Stimulated activated CD8-positive, alpha-beta memory T cell treated with anti-CD3 and anti-CD28 coated beads, Interleukin-2, amount 100 ng/mL, for 1 hour (primary cell): ENCODE results near the gene SS18L1.

Experiments used
- DNase-seq, 2 donors: peaks; one replicate each; pipeline ENCODE4 v3.0.0-alpha.2; 2020; ENCODE audit warnings: low read depth in 2 of 2

Gene SS18L1

DNA sequence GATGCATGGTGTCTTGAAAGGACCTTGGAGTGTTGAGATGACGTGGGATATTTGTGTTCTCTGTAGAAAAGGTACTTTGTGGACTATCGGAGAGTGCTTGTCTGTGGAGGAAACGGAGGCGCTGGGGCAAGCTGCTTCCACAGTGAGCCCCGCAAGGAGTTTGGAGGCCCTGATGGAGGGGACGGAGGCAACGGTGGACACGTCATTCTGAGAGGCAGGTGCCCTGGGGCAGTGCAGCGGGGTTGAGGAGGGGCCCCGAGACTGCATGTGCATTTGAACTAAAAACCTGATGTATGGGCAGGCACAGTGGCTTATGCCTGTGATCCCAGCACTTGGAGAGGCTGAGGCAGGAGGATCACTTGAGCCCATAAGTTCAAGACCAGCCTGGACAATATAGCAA lies 52.2 kb downstream of the SS18L1 start:
- DNase-seq = no peak

DNA sequence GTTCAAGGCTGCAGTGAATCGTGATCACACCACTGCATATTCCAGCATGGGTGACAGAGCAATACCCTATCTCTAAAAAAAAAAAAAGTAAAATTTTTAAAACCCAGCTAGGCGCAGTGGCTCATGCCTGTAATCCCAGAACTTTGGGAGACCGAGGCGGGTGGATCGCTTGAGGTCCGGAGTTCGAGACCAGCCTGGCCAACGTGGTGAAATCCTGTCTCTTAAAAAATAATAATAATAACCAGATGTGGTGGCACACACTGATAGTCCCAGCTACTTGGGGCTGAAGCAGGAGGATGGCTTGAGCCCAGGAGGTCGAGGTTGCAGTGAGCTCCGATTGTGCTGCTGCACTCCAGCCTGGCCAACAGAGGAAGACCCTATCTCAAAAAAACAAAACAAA lies 52.7 kb downstream of the SS18L1 start:
- DNase-seq = no peak

DNA sequence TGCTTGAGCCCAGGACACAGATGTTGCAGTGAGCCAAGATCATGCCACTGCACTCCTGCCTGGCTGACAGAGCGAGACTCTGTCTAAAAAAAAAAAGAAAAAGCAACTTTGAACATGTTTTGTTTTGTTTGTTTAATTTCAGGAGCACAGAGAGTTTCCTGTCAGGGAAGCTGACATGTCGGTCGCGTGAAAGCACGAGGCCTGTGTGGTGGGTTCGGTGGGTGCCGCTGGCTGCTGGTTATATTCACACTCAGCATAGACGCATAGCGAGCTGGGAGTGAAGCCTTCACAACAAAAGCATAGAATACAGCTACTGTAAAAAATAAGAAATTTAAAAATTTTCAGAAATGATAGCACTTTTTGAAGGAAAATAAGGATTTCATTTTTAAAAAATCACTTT lies 53.7 kb downstream of the SS18L1 start:
- no peak for DNase-seq

DNA sequence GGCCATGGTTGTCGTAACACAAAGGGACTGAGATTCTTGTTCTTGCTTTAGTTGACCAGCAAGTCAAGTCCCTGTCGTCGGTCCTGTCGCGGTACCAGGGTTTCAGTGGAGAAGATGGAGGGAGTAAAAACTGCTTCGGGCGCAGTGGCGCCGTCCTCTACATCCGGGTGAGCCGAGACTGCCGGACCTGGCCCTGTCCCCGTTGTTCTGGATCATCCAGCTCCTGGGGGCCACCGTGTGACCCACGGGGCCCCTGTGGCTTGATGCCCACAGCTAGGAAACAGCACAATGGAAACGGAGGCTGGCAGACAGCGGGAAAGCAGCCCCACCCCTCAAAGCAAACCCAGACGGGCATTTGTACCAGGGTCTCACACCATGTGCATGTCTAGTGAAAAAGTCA lies 54.2 kb downstream of the SS18L1 start:
- DNase-seq = no peak

GRCh38 chr20:62198496-62198895 lies 54.9 kb downstream of the SS18L1 start:
- no peak for DNase-seq

DNA sequence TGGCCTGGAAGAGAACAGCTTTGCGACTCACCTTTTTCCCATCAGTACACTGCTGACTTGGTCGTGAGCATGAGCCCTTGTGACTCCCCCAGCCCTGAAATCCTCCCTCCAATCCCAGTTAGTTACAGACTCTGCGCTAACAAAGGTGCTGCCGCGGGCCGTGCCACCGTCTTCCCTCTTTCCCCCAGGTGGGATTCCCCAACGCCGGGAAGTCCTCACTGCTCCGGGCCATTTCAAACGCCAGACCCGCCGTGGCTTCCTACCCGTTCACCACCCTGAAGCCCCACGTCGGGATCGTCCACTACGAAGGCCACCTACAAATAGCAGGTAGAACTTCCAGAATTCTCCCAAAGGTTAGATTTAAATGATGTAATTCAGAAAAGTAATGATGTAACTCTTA lies 55.4 kb downstream of the SS18L1 start:
- no peak for DNase-seq

GRCh38 chr20:62200491-62201172 lies 57.1 kb downstream of the SS18L1 start:
- no peak for DNase-seq

GRCh38 chr20:62201173-62202082 lies 57.9 kb downstream of the SS18L1 start:
- no peak for DNase-seq

DNA sequence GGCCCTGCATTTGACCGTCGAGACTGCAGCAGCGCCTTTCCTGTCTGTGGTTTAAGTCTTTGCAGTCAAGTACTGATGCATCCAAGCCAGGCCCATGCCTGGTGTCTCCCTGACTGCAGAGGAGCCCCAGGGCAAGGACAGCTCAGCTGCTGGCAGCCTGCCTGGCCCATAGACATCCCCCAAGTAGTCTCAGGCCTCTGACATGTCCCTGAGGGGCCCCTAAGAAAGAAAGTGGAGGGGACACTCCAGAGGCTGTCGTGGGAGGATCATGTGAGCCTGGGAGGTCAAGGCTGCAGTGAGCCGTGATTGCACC lies 58.5 kb downstream of the SS18L1 start:
- DNase-seq = no peak

DNA sequence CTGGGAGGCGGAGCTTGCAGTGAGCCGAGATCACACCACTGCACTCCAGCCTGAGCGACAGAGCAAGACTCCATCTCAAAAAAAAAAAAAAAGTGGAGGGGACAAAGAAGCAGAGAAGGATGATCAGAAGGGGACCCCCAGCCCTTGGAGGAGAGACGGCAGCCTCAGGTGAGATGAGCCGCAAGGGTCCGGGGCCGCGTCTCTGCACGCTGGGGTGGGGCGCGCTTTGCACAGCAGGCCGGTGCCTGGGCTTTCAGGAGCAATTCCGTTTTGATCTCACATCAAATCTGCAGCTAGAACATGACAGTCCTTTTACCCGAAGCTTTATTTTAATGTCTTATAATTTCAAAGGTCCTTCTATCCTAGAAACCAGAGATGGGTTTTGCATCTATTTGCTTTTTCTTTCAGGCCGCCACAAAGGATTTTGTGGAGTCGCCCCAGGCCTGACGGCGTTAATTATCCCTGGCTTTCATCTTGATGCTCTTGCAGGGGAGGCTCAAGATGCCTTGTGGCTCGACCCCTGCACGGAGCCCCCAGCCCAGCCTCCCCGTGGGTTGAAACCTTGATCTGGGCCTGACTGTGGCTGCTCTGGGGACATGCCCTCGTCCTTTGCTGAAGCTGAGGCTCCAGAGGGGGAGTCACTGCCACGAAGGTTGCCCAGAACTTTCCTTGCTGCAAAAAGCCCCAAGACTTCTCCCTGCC lies 59.3 kb downstream of the SS18L1 start:
- DNase-seq = no peak

DNA sequence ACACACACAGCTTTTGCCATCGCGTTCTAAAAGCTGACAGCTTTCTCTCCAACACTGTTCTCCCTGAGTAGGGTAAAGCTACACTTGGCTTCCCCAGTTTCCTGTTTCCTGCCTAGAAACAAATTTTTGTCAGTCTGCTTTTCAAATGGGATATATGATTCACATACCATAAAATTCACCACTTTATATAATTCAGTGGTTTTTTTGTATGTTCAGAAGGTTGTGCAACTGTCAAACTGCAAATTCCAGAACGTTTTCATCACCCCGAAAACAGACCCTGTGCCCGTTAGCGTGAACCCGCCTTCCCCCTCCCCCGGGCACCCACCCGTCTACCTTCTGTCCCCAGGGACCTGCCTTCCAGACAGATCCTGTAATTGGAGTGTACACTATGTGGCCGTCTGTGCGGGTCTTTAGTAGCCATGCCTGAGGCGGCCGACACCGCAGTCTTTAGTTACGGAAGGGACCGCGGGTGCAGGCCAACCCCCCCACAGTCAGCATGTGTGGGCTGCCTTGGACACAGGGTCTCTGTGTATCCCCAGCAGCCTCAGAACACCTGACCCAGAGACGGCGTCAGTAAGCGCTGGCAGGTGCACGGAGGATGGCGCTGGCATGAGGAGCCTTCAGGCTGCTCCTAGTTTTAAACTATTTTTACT lies 59.9 kb downstream of the SS18L1 start:
- no peak for DNase-seq

- no peak for DNase-seq
These were observed 62.2 kb downstream of the SS18L1 start for GRCh38 chr20:62205618-62206387.

GRCh38 chr20:62206388-62206775 lies 62.8 kb downstream of the SS18L1 start:
- DNase-seq = no peak

GRCh38 chr20:62208061-62208794 lies 64.7 kb downstream of the SS18L1 start:
- DNase-seq = no peak

DNA sequence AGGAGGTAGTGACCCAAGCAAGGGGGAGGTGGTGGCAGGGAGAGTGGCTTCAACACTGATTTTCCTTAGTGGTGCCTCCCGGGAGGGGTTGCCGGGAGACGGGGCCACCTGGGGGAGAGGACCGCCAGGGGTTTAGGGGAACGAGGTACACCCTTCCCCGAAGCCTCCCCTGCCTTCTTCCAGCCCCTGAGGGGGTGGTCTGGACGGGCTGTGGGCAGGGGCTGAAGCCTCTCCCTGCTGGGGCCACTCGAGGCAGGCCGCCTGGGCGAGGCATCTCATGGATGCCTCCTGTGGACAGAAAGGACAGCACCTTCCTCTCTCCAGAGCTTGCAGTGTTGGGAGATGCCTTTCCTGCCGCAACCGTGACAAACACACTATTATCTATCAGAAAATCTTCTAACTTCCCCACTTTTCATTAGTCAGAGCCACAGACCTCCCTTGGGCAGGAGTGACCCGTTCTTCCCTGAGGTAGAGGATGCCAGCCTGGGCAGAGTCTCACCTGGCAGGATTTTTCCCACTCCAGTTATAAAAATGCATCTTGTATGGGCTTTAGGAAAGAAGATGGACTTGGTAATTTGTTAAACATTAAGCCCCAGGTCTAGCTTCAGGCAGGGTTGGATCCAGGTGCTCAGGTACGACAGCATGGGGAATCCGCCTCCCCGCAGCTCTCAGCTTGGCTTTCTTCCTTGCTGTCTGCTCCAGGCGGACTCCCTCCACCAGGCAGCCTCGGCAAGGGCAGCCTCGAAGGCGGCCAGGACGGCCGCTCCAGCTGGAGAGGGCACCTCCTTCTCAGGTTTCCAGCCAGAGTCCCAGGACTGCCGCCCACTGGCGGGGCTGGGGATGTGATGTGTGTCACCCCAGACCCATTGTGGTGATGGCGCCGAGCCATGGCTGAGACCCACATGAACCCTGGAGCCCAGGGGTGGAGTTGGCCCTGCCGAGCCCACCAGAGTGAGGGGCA lies 65.5 kb downstream of the SS18L1 start:
- DNase-seq = no peak

- no peak for DNase-seq
These were observed 66.4 kb downstream of the SS18L1 start for GRCh38 chr20:62209850-62210495.

DNA sequence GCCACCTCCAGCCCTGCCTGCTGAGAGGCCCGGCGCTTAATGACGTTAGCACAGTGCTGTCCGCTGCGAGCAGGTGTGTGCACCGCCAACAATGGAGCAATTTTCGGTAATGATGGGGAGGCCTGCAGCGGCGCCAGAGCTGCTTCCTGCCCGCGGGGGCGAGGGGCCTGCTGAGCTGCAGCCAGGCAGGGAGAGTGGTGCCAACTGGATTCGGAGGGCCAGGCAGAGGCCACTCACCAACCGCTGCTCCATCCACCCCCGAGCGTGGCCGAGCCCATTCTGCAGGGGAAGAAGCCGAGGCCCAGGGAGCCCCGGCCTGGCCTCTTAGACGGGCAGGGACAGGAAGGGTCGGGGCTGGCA lies 66.9 kb downstream of the SS18L1 start:
- no peak for DNase-seq

DNA sequence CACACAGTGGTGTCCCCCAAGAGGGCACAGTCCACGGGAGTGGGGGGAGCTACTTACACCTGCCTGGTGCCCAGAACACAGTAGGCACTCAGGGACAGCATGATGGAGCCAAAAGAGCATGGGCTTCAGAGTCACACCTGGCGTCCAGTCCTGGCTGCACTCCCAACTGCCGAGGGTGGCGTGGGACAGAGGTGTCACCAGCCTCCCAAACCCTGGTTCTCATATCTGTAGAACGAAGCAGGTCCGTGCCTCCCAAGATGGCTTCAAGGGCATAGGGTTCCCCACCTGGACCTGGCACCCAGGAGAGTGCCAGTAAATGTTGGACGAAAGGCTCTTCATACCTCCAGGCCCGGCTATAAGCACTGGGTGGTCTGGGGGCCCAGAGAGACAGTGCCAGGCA lies 67.6 kb downstream of the SS18L1 start:
- no peak for DNase-seq

- no peak for DNase-seq
These were observed 68.3 kb downstream of the SS18L1 start for GRCh38 chr20:62211769-62212288.
